ENCODE measurements around the gene GLYATL1B. TPM values are rescaled to one million over a fixed set of nuclear protein-coding genes. Genes with fewer than 3 reads are reported as not detected.

The GLYATL1B gene
- polyA plus RNA-seq, 1 donor from 2014 or later: 0.26 TPM

Other genes with a start within 250 kb of the GLYATL1B start
- not detected for gene GLYATL2, start 241.6 kb upstream of the GLYATL1B start, polyA plus RNA-seq
- gene GLYATL1, start 146.8 kb upstream of the GLYATL1B start, polyA plus RNA-seq: not detected
- gene FAM111B, start 20.9 kb downstream of the GLYATL1B start, polyA plus RNA-seq: 3.8 TPM
- 23.7 TPM for gene FAM111A, start 56.5 kb downstream of the GLYATL1B start, polyA plus RNA-seq
- gene DTX4, start 85.8 kb downstream of the GLYATL1B start, polyA plus RNA-seq: 4.5 TPM
- gene MPEG1, start 126.6 kb downstream of the GLYATL1B start, polyA plus RNA-seq: 51.8 TPM

All from IgD-negative memory B cell (primary cell).